GM12801 (cell line): Measurements from ENCODE around the gene CNTNAP5.

Experiments
- TF ChIP-seq, protein P1 (sequence below): IDR thresholded peaks from one replicate; pipeline ENCODE4 v1.5.1; 2011; ENCODE audit warnings: control low read depth; ENCODE audit not compliant: insufficient read length; ENCODE audit errors: extremely low read depth

The CNTNAP5 gene

GRCh38 chr2:124246170-124246569 lies 221.1 kb downstream of the CNTNAP5 start:
- TF ChIP-seq, protein P1, sequence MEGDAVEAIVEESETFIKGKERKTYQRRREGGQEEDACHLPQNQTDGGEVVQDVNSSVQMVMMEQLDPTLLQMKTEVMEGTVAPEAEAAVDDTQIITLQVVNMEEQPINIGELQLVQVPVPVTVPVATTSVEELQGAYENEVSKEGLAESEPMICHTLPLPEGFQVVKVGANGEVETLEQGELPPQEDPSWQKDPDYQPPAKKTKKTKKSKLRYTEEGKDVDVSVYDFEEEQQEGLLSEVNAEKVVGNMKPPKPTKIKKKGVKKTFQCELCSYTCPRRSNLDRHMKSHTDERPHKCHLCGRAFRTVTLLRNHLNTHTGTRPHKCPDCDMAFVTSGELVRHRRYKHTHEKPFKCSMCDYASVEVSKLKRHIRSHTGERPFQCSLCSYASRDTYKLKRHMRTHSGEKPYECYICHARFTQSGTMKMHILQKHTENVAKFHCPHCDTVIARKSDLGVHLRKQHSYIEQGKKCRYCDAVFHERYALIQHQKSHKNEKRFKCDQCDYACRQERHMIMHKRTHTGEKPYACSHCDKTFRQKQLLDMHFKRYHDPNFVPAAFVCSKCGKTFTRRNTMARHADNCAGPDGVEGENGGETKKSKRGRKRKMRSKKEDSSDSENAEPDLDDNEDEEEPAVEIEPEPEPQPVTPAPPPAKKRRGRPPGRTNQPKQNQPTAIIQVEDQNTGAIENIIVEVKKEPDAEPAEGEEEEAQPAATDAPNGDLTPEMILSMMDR = no peak

- TF ChIP-seq, protein P1 = no peak
These were observed 223.3 kb downstream of the CNTNAP5 start for GRCh38 chr2:124248386-124248785.

DNA sequence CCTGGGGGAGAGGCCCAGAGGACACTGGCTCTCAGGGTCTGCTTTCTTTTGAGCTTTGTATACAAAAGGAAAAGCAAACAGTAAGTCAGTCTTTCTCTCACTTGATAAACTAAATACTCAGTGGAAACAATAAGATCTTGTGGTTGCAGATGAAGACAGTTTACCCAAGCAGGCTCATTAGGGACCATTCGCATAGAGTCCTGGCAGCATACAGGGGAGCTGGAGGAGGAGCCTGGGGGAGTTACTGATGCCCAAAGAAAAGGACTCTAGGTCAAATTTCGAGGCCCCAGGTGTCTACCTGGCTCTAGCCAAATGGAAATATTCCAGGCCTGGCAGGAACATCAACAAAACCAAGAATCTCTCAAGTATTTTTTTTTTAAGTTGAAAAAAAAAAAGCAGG lies 225.3 kb downstream of the CNTNAP5 start:
- TF ChIP-seq, protein P1 = no peak

- TF ChIP-seq, protein P1 = no peak
These were observed 229.5 kb downstream of the CNTNAP5 start for GRCh38 chr2:124254621-124255020.

DNA sequence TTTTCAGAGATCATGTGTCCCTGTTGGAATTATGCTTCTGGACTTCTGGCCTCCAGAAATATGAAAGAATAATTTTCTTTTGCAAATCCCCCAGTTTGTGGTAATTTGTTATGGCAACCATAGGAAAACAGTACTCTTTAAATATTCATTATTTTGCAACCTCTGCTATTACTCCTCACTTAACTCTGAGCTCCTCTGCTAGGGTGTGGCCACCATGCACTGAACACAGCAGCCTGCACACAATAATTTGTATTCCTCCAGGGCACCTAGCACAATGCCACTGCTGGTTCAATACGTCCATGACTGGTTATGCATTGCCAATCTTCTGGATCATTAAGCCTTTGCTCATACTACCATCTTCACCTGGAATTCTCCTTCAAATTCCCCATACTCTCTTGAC lies 232.0 kb downstream of the CNTNAP5 start:
- TF ChIP-seq, protein P1 = no peak

- TF ChIP-seq, protein P1 = no peak
These were observed 233.2 kb downstream of the CNTNAP5 start for GRCh38 chr2:124258140-124258880.

GRCh38 chr2:124261456-124261855 lies 236.4 kb downstream of the CNTNAP5 start:
- TF ChIP-seq, protein P1 = no peak
